ENCODE data around the gene BNC2. TPM values are rescaled to one million over a fixed set of nuclear protein-coding genes. Genes with fewer than 3 reads are reported as not detected.

The BNC2 gene
- total RNA-seq, 1 experiment from 2014 or later, result 11.7 TPM

GRCh38 chr9:16801871-16802466 lies 68.5 kb downstream of the BNC2 start:
- no peaks in the 10 kb centered on the region for H4K20me1 ChIP-seq (ENCODE audit: low read length)
- CTCF ChIA-PET, result no interaction called here
- H3K27ac ChIP-seq (ENCODE audit: low read length), result no peak overlapping the region
- H3K9ac ChIP-seq (ENCODE audit: low read length), result no peak overlapping the region
- no TSS peak for BruUV-seq (replicated peaks)
- TF ChIP-seq CTCF (conservative IDR thresholded peaks at IDR 0.05; ENCODE audit: low read depth, low read length) (no peak), EZH2phosphoT487 (IDR thresholded peaks at IDR 0.05; ENCODE audit: borderline replicate concordance, low read length) (no peak), EZH2 (IDR thresholded peaks at IDR 0.05; ENCODE audit: low read length, unreplicated experiment) (no peak)
- DNase-seq (no peak), ATAC-seq (no peak)
- H3F3A ChIP-seq (ENCODE audit: low read length, unreplicated experiment), result no peaks in the 10 kb centered on the region
- H3K4me2 ChIP-seq (ENCODE audit: low read length), result no peak overlapping the region
- intact Hi-C loops (cut with micrococcal nuclease), result no loop called here
- H3K27me3 ChIP-seq (ENCODE audit: low read length), result no peaks in the 10 kb centered on the region
- no peaks in the 10 kb centered on the region for H3K36me3 ChIP-seq (ENCODE audit: low read depth, low read length)
- H3K9me2 ChIP-seq (replicated peaks; ENCODE audit: low read length), result no peaks in the 10 kb centered on the region
- no peaks in the 10 kb centered on the region for H3K4me1 ChIP-seq (ENCODE audit: insufficient read depth, low read length)
- no peak overlapping the region for H3K4me3 ChIP-seq (ENCODE audit: low read length)
- no peaks in the 10 kb centered on the region for H3K9me3 ChIP-seq (ENCODE audit: low read length)
- no peak overlapping the region for H2AFZ ChIP-seq (ENCODE audit: low read length)
- no peaks in the 10 kb centered on the region for H3K79me2 ChIP-seq (ENCODE audit: low read length)
- POLR2A ChIA-PET (ENCODE audit: unreplicated experiment), result no interaction called here

DNA sequence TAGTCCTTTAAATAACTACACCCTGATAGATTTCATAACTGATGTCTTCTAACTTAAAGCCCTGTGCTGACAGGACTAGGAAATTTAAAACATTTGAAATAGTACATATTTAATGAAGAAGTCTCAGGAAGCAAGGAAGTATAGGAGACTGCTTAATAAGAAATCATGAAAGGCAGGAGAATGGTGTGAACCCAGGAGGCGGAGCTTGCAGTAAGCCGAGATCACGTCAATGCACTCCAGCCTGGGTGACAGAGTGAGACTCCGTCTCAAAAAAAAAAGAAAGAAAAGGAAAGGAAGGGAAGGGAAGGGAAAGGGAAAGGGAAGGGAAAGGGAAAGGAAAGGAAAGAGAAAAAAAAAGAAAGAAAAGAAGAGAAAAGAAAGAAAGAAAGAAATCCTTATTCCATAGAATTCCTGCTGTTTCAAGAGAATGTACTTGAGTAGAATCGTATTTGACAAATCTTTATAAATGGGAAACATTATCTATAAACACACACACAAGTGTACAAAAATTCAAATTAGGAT lies 74.1 kb downstream of the BNC2 start:
- DNase-seq (no peak), ATAC-seq (no peak)
- Histone ChIP-seq H3K36me3 (ENCODE audit: low read depth, low read length) (no peaks in the 10 kb centered on the region), H3K9ac (ENCODE audit: low read length) (no peak overlapping the region), H3K9me3 (ENCODE audit: low read length) (no peaks in the 10 kb centered on the region), H3K4me2 (ENCODE audit: low read length) (no peak overlapping the region), H3K4me3 (ENCODE audit: low read length) (no peak overlapping the region), H3K27ac (ENCODE audit: low read length) (no peak overlapping the region), H3F3A (ENCODE audit: low read length, unreplicated experiment) (no peaks in the 10 kb centered on the region), H3K27me3 (ENCODE audit: low read length) (no peaks in the 10 kb centered on the region), H3K9me2 (replicated peaks; ENCODE audit: low read length) (no peaks in the 10 kb centered on the region), H2AFZ (ENCODE audit: low read length) (no peak overlapping the region), H3K79me2 (ENCODE audit: low read length) (no peaks in the 10 kb centered on the region), H3K4me1 (ENCODE audit: insufficient read depth, low read length) (no peaks in the 10 kb centered on the region), H4K20me1 (ENCODE audit: low read length) (no peaks in the 10 kb centered on the region)
- ChIA-PET CTCF (no interaction called here), POLR2A (ENCODE audit: unreplicated experiment) (no interaction called here)
- TF ChIP-seq CTCF (conservative IDR thresholded peaks at IDR 0.05; ENCODE audit: low read depth, low read length) (no peak), EZH2 (IDR thresholded peaks at IDR 0.05; ENCODE audit: low read length, unreplicated experiment) (no peak), EZH2phosphoT487 (IDR thresholded peaks at IDR 0.05; ENCODE audit: borderline replicate concordance, low read length) (no peak)
- intact Hi-C loops (cut with micrococcal nuclease), result no loop called here
- BruUV-seq (replicated peaks), result no TSS peak

DNA sequence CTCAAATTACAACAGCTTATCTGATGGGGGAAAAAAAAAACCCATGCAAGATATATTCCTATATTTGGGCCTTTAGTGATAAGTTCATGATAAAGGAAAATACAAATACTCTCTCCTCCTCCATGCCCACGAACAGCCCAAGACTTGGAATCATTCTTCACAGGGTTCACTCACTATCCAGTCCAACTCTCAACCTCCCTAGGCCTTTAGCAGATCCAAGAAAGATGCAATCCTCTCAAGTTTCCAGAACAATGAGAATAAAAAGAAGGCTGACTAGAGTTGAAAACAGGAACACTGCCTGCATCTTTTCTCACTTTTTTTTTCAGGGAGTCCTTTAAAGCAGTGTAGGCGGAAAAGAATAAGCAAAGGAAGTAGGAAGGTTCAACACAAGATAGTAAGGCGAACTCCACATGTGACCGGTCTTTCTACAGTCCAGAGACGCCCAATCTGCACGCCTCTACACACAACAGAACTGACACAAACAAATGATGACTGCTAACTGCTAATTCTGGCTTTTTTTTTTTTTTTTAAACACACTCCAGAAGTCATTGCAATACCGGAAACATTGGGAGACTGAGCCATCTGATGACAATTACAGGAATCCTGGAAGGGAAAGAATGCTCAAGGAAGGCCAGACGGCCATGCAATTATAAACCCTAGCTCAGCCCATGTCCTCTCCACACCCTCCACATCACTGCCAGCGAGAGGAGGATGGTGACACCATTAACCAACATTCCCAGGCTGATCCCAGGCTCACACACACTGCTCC lies 75.4 kb downstream of the BNC2 start:
- DNase-seq, result no peak
- no peak overlapping the region for H2AFZ ChIP-seq (ENCODE audit: low read length)
- H3K4me2 ChIP-seq (ENCODE audit: low read length), result no peak overlapping the region
- H3K4me1 ChIP-seq (ENCODE audit: insufficient read depth, low read length), result no peaks in the 10 kb centered on the region
- no peaks in the 10 kb centered on the region for H3K36me3 ChIP-seq (ENCODE audit: low read depth, low read length)
- no peak overlapping the region for H3K27ac ChIP-seq (ENCODE audit: low read length)
- no peaks in the 10 kb centered on the region for H3K9me3 ChIP-seq (ENCODE audit: low read length)
- intact Hi-C loops (cut with micrococcal nuclease), result no loop called here
- H3K27me3 ChIP-seq (ENCODE audit: low read length), result no peaks in the 10 kb centered on the region
- no TSS peak for BruUV-seq (replicated peaks)
- ChIA-PET POLR2A (ENCODE audit: unreplicated experiment) (no interaction called here), CTCF (no interaction called here)
- no peaks in the 10 kb centered on the region for H3K79me2 ChIP-seq (ENCODE audit: low read length)
- H3K4me3 ChIP-seq (ENCODE audit: low read length), result no peak overlapping the region
- no peak for ATAC-seq
- no peaks in the 10 kb centered on the region for H4K20me1 ChIP-seq (ENCODE audit: low read length)
- no peaks in the 10 kb centered on the region for H3F3A ChIP-seq (ENCODE audit: low read length, unreplicated experiment)
- H3K9me2 ChIP-seq (replicated peaks; ENCODE audit: low read length), result no peaks in the 10 kb centered on the region
- no peak for TF ChIP-seq EZH2phosphoT487 (IDR thresholded peaks at IDR 0.05; ENCODE audit: borderline replicate concordance, low read length)
- no peak for TF ChIP-seq EZH2 (IDR thresholded peaks at IDR 0.05; ENCODE audit: low read length, unreplicated experiment)
- TF ChIP-seq CTCF (conservative IDR thresholded peaks at IDR 0.05; ENCODE audit: low read depth, low read length), result no peak
- no peak overlapping the region for H3K9ac ChIP-seq (ENCODE audit: low read length)
